Right kidney (tissue), 1 donor: Measurements from ENCODE around the gene MLLT6.

ENCODE experiments used
- DNase-seq: peaks from one replicate; pipeline ENCODE4 v3.0.0-alpha.2; 2016

MLLT6 gene

GRCh38 chr17:38742411-38743308 lies 37.6 kb downstream of the MLLT6 start:
- DNase-seq, result no peak

DNA sequence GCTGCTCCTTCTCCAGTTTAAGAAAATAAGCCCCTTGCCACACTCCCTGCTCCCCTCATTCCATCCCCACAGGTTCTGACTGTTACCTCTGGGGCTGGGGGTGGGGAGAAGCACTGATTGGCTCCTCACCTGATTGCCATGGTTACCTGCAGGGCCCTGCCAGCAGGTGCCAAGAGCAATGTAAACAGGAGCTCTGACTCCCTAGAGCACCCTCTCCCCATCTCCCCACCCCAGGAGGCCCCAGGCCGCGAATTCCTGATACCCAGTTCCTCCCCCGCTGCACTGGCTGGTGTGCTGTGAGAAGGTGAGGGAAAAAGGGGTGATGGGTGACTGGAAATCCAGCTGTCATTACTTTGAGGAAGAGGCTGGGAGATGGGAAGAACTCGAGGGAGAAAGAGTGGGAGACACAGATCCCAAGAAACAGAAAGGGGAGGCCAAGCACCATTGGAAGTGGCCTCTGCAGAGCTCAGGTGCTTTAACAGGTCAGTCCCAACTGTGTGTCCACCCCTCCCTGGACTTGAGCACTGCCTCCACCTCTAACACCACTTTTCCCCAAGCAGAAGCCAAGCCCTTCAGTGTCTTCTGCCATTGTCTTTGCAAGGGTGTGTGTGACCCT lies 38.6 kb downstream of the MLLT6 start:
- DNase-seq, result no peak

DNA sequence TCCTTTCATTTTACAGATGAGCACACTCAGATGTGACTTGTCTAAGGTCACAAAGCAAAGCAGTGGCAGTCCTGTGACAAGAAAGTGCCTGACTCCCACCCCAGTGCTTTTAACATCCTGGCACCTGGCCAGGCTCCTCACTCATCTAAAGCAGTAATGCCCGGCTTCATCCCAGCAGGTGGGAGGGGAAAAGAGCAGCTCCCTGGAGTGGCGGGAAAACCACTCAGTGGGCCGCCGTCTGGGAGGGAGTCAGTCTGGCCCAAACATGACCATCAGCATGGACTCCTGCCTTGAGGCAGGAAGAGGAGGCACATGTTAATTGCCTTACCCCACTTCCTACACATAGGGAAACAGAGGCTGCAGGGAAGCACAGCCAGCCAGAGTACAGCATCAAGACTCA lies 40.5 kb downstream of the MLLT6 start:
- DNase-seq, result no peak

DNA sequence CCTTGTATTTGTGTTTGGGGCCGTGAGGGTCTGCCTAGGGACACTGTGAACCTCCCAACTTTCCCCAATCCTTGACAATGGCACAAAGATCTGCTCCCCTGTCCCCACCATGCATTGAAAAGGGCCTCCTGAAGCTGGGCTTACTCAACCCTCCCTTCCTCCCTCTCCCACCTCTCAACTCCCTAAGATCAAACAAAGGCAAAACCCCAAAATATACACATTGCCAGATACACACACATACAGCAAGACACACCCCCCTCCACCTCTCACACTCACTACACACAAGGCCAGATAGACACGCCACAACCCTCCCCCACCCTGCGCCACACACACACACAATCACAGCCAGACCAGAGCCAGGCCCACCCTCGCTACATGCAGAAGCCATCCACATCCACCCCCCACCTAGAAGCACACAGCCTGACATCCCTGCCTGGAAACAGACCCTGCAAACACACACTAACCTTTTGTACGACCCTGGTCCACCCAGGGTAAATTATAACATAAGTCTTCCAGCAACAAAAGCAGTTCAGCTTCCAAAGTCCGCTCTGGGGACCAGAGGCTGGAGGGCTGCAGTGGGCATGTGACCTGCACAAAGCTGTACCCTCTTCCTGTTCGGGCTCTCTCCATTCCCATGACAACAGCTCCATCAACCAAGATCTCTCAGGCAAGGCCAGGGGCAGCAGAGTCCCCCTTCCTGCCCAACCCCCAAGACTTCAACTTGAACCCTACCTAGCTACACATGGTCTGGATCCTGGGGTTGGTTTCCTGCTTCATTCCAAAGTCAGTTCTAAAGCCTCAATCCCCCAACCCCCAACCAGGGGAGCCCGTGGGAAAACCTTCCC lies 41.2 kb downstream of the MLLT6 start:
- DNase-seq, result no peak

GRCh38 chr17:38746849-38747462 lies 41.9 kb downstream of the MLLT6 start:
- DNase-seq, result no peak

- DNase-seq, result peak; percentile 77
These were observed 42.5 kb downstream of the MLLT6 start for GRCh38 chr17:38747463-38748148.

DNA sequence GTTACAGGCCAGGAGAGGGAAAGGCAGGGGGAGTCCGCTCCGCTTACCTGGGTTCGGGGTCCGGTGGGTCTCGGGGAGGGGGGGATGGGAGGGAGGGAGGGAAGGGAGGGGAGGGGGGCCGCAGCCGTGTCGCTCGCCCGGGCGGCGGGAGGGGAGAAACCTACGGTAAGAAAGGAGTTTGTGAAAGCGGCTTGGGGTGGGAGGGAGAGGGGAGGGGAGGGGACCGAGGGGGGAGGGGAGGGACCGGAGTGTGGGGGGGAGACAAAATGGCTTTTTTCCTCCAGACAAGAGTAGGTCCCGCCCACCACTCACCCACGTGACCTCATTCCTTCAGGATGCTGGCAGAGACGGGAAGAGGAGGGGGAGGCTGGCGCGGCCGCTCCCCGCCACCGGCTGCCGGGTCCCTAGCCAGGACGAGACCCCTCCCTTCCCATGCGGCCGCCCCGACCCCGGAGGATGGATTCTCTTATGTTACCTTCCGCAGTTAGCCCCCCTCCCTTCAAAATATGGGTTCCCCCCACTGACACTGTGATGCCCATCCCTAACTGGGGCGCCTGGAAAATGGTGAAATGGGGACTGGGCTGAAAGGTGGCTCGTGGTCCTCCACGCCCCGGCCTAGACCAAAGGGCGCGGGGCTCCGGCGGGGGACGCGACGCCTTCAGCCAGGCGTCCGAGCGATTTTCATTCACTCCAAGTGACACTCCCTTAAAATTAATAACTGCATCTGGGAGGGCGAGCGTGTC lies 43.2 kb downstream of the MLLT6 start, which contains the start of gene PCGF2:
TSS of gene PCGF2 (minus strand) at position 188 of the 743 bp plus-strand sequence. CDS start 7,934 bp downstream, outside the sequence.
- peak; percentile 81 for DNase-seq

DNA sequence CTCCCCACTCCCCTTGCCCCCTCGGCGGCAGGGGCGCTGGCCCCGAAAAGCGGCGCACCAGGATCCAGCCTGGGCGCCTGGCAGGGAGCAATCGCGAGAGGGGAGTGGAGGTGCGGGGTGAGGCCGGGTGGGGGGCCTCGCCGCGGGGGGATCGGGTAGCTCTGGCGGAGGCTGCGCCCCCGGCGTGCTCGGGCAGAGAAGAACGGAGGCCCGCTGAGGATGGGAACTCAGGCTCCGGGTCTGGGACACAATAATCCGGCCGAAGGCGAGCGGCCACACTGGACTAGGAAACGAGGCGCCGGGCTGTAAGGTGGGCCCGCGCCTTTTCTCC lies 43.8 kb downstream of the MLLT6 start:
- DNase-seq, result no peak

GRCh38 chr17:38749223-38750043 lies 44.4 kb downstream of the MLLT6 start:
- DNase-seq, result peak; percentile 87

- DNase-seq, result no peak
These were observed 44.9 kb downstream of the MLLT6 start for GRCh38 chr17:38750044-38750311.

GRCh38 chr17:38750312-38751121 lies 45.4 kb downstream of the MLLT6 start:
- DNase-seq, result no peak

DNA sequence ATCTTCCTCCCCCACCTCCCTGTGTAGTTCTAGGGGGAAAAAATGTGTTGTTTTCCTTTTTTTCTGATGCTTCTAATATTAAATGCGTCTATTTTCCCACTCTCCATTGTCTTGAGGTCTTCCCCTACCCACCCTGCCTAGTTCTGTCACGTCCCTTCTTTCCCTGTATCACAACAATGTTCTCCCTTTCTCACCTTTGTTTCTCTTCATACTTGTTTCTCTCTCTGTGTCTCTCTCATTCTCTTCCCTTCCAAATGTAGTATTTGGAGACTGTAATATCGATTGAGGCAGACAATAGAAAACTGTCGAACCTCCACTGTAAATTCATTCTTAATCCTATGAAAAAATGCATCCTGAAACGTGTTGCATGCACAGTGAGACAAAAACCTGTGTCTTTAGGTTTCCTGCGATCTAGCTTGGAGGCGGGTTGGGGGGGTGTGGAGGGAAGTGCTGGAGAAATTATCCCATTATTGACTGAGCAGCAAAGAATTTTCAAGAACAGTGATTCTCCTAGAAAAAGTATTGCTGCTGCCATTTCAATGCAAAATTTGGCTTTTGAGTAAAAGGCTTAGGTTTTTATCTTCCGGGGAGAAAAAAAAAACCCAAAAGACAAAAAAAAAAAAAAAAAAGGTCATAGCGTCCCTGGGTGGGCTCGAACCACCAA lies 46.2 kb downstream of the MLLT6 start:
- DNase-seq, result peak; percentile 35

DNA sequence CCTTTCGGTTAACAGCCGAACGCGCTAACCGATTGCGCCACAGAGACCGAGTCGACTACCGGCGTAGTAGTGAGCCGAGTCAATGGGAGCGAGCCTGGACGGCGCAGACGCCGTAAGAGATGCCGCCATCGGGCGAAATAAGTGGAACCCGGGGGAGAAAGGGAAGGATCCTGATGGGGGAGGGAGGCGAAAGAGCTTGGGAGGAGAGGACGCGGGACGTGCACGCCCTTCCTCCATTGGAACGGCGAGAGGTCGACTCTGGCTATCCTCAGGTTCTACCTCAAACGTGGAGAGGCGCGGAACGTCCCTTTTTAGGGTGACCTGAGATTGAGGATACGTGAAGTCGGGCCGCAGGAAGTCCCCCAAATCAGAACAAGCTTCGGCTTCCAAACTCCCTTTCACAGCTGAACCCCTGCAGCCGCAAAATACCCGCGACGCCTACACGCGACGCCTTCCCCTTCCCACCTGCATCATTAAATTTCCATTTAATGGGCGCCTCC lies 46.8 kb downstream of the MLLT6 start:
- peak; percentile 92 for DNase-seq

GRCh38 chr17:38752308-38753070 lies 47.4 kb downstream of the MLLT6 start, which contains the start of gene PSMB3:
Gene PSMB3, plus strand, starts transcription at chr17:38752741. Its CDS starts 86 bp downstream, at chr17:38752827.
- DNase-seq, result no peak

- DNase-seq, result no peak
These were observed 48.0 kb downstream of the MLLT6 start for GRCh38 chr17:38753071-38753506.

GRCh38 chr17:38761612-38762011 lies 56.5 kb downstream of the MLLT6 start:
- no peak for DNase-seq

DNA sequence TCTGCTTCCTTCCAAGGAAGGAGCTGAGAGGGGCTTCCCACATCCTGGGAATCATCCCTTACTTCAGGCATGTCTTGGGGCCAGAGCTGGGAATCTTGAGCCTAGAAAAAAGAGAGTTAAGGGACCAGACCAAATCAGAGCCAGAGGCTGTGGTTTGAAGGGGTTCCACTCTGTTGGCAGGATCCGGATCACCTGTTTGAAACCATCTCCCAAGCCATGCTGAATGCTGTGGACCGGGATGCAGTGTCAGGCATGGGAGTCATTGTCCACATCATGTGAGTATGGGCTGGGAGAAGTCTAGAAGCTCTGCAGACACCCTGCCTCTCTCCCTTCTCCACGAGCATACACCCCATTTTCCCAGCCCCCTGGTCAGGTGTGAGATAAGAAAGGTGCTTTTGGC lies 57.2 kb downstream of the MLLT6 start:
- DNase-seq, result no peak

DNA sequence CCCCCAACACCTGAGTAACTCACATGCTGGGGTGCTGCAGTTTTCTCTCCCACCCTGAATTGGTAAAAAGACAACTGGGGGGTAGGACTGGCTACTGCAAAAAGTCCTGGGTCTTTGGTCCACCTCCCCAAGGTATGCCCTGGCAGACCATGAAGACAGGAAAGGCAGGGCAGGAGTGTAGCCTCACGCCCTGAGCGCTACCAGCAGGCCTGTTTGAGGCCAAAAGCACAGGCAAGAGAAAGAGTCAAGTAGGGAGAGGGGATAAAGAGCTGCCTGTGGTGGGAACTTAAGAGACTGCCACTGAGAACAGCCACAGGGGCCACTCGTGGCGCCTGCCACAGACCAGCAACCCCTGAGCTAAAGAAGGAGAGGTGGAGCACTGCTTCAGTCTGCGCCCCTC lies 61.3 kb downstream of the MLLT6 start:
- DNase-seq, result no peak
